Adipose tissue (tissue), 3 donors: ENCODE results near the gene GGT6. TPM values are rescaled to one million over a fixed set of nuclear protein-coding genes. Genes with fewer than 3 reads are reported as not detected.
"Not testable (repeated sequence)": the region's sequence is repeated elsewhere in the genome, so short reads cannot be mapped to it uniquely, and the experiment has no call there.

Experiments used
- H3K27ac ChIP-seq: one replicate; pipeline ENCODE4 v1.5.1; 2013; ENCODE audit warnings: low read depth, low read length
- WGBS, 3 donors: extraction: QIAGEN DNeasy Blood & Tissue Kit; methylation state at CpG; one replicate each; pipeline ENCODE4 v1.1.7; 2013; 5-methylcytosine and 5-hydroxymethylcytosine counted together
- polyA plus RNA-seq, 3 donors: library from polyadenylated mRNA; stranded (reverse); fragments of 200-250 nt; gene quantifications; one replicate each; pipeline ENCODE4 v1.2.3, GENCODE V29; 2013
- donor health status: healthy with polysubstance abuse.
- donor health status: Bipolar disorder and iron deficiency.
- donor health status: healthy.

The GGT6 gene
- polyA plus RNA-seq, 3 donors = 1.6 to 20.3 TPM; not detected in 1

GRCh38 chr17:4594406-4594805 is 34.0 kb upstream of the GGT6 start:
- 81 to 92% (median 89%) methylated on average over 7 of the region's 7 CpGs for WGBS, 3 donors
- no peak overlapping the region for H3K27ac ChIP-seq

GRCh38 chr17:4593021-4593421 is 32.6 kb upstream of the GGT6 start:
- H3K27ac ChIP-seq = no peak overlapping the region
- WGBS, 3 donors = 83 to 89% (median 85%) methylated on average over 14 of the region's 14 CpGs

- 78 to 87% (median 84%) methylated on average over 11 of the region's 11 CpGs for WGBS, 3 donors
These were observed 32.0 kb upstream of the GGT6 start for GRCh38 chr17:4592240-4593005.

GRCh38 chr17:4591529-4591928 is 31.2 kb upstream of the GGT6 start:
- H3K27ac ChIP-seq = no peak overlapping the region
- WGBS, 3 donors = 67 to 83% (median 67%) methylated on average over 12 of the region's 12 CpGs

More at GRCh38 chr17:4592240-4593005, 32.0 kb upstream of the GGT6 start:
- H3K27ac ChIP-seq = no peak overlapping the region

- no peak overlapping the region for H3K27ac ChIP-seq
- 68 to 77% (median 74%) methylated on average over 10 of the region's 10 CpGs for WGBS, 3 donors
These were observed 30.6 kb upstream of the GGT6 start for GRCh38 chr17:4590981-4591453.

- 58 to 67% (median 67%) methylated on average over 11 of the region's 11 CpGs for WGBS, 3 donors
- not testable (repeated sequence) for H3K27ac ChIP-seq
These were observed 29.7 kb upstream of the GGT6 start for GRCh38 chr17:4590042-4590441.

- 55 to 78% (median 76%) methylated on average over 17 to 22 of the region's 22 CpGs for WGBS, 3 donors
- no peak overlapping the region for H3K27ac ChIP-seq
These were observed 28.7 kb upstream of the GGT6 start for GRCh38 chr17:4588898-4589625.

GRCh38 chr17:4588391-4588790 is 28.0 kb upstream of the GGT6 start:
- 69 to 71% (median 70%) methylated on average over 11 of the region's 11 CpGs for WGBS, 3 donors
- H3K27ac ChIP-seq = no peak overlapping the region

GRCh38 chr17:4587803-4588202 is 27.4 kb upstream of the GGT6 start:
- 62 to 71% (median 69%) methylated on average over 9 of the region's 9 CpGs for WGBS, 3 donors
- H3K27ac ChIP-seq = no peak overlapping the region

GRCh38 chr17:4587195-4587594 is 26.8 kb upstream of the GGT6 start:
- 78 to 95% (median 92%) methylated on average over 7 of the region's 7 CpGs for WGBS, 3 donors

GRCh38 chr17:4586043-4586442 is 25.7 kb upstream of the GGT6 start:
- H3K27ac ChIP-seq = no peak overlapping the region

More at GRCh38 chr17:4587195-4587594, 26.8 kb upstream of the GGT6 start:
- no peak overlapping the region for H3K27ac ChIP-seq

GRCh38 chr17:4585638-4585994 is 25.2 kb upstream of the GGT6 start:
- WGBS, 3 donors = 67 to 79% (median 74%) methylated on average over 7 of the region's 7 CpGs
- H3K27ac ChIP-seq = no peak overlapping the region

More at GRCh38 chr17:4586043-4586442, 25.7 kb upstream of the GGT6 start:
- 79 to 86% (median 86%) methylated on average over 9 of the region's 9 CpGs for WGBS, 3 donors

GRCh38 chr17:4584917-4585637 is 24.7 kb upstream of the GGT6 start:
- 13 to 22% (median 21%) methylated on average over 46 to 57 of the region's 57 CpGs for WGBS, 3 donors
- H3K27ac ChIP-seq = no peak overlapping the region

GRCh38 chr17:4584101-4584916 is 23.9 kb upstream of the GGT6 start, which contains the start of gene SMTNL2:
Gene SMTNL2, plus strand, starts transcription at chr17:4584529. Its CDS starts 77 bp downstream, at chr17:4584606.
- 1% methylated on average over 64 to 100 of the region's 100 CpGs for whole genome bisulfite sequencing, 3 donors
- no peak within 1 kb of the TSS for H3K27ac ChIP-seq

- WGBS, 3 donors = 19 to 29% (median 23%) methylated on average over 12 of the region's 12 CpGs
- H3K27ac ChIP-seq = no peak overlapping the region
These were observed 23.4 kb upstream of the GGT6 start for GRCh38 chr17:4583782-4584100.

- no peak overlapping the region for H3K27ac ChIP-seq
- WGBS, 3 donors = 60 to 70% (median 61%) methylated on average over 3 of the region's 3 CpGs
These were observed 22.8 kb upstream of the GGT6 start for GRCh38 chr17:4583206-4583605.

GRCh38 chr17:4582691-4583090 is 22.3 kb upstream of the GGT6 start:
- WGBS, 3 donors = 74 to 81% (median 76%) methylated on average over 8 of the region's 8 CpGs

GRCh38 chr17:4582101-4582501 is 21.7 kb upstream of the GGT6 start:
- WGBS, 3 donors = 32 to 72% (median 62%) methylated on average over 7 of the region's 7 CpGs
- H3K27ac ChIP-seq = no peak overlapping the region

More at GRCh38 chr17:4582691-4583090, 22.3 kb upstream of the GGT6 start:
- H3K27ac ChIP-seq = no peak overlapping the region
